Vagina (tissue), 2 donors: Measurements from ENCODE around the gene SNED1.

Experiments used
- CTCF ChIP-seq, 3 experiments: fragments of 450-650 bp in 2 of 3; fragments of 200-600 bp in 1 of 3; sonication (generic) in 1 of 3; IDR thresholded peaks; one replicate each; pipeline ENCODE4 v1.5.1; 2017 to 2019; ENCODE audit warnings: antibody characterized with exemption in 3 of 3, mild to moderate bottlenecking in 2 of 3, moderate library complexity in 2 of 3
- POLR2A ChIP-seq, 2 donors: fragments of 450-650 bp; IDR thresholded peaks; one replicate each; pipeline ENCODE4 v1.6.1; 2017; ENCODE audit warnings: antibody characterized with exemption in 2 of 2, mild to moderate bottlenecking in 2 of 2, moderate library complexity in 2 of 2
- POLR2AphosphoS5 ChIP-seq, 2 donors: sonication (generic); formaldehyde crosslinking; IDR thresholded peaks; one replicate each; pipeline ENCODE4 v1.9.0; 2017; ENCODE audit warnings: antibody characterized with exemption in 2 of 2, mild to moderate bottlenecking in 2 of 2, low read depth in 1 of 2; ENCODE audit not compliant: insufficient read depth in 1 of 2

DNA sequence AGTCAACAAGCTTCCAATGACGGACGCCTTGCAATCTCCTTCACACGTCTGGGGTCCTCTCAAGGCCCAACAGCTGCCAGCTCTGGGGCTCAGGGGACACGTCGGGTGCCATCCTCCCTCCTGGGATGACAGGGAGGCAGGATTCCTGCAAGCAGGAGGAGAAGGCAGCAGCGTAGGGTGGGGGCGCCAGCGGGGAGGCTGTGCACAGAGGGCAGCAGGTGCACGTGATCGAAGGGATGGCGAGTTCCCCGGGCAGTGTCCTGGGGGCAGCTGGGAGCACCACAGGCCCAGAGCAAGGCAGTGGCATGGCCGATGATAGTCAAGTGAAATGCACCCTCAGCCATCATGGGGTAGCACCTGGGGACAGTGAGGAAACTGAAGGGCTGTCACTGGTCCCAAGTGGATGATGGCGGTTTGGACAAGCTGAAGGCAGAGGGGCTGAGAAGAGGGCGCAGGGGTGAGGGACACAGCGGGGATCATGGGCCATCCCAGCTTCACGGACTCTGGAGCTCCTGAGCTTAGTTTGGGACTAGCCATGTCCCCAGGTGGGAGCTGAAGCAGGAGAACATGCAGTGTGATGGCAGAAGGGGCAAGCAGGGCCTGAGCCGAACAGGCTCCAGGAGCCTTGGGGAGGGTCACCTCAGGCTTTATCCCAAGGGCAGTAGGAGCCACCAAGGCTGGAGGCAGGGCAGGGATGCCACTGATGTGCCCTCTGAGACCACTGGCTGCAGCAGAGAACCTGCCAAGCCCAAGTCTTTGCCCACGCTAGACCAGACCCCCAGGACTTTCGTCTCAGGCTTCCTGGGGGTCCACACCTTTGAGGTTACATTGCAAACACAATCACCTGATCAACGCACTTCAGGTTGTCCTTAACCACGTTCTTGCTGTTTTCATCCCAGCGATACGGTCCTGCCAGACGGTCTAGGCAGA is 16.3 kb upstream of the SNED1 start:
- no peak for TF ChIP-seq CTCF (IDR thresholded peaks at IDR 0.05)
- no peak for TF ChIP-seq POLR2AphosphoS5 (IDR thresholded peaks at IDR 0.05; ENCODE audit: insufficient read depth in 1 of 2, low read depth in 1 of 2)
- no peak for TF ChIP-seq POLR2A (IDR thresholded peaks at IDR 0.05)
